ENCODE results near the gene PDCL3. TPM values are rescaled to one million over a fixed set of nuclear protein-coding genes. Genes with fewer than 3 reads are reported as not detected.

PDCL3 gene
- total RNA-seq, 1 experiment from 2014 or later = 23.0 TPM

DNA sequence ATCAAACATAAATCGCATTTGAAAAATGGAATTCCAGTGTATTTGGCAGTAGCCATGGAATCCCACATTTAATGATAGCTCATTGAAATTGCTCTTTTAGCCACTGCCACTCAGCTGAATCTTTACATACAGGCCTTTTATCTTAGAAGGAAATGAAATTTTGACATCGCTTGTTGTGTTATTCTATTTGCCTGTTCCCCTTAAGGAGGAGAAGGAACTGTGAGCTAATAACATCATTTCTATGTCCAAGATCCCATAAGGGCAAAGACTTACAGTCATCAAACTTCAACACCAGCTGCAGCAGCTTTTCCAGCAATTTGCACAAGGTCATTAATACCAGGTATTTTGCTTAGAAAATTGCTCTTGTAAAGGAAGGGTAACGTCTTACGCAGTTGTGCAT, 6.0 kb upstream of the PDCL3 start:
- no peak for DNase-seq (ENCODE audit: extremely low read depth, low read depth)

DNA sequence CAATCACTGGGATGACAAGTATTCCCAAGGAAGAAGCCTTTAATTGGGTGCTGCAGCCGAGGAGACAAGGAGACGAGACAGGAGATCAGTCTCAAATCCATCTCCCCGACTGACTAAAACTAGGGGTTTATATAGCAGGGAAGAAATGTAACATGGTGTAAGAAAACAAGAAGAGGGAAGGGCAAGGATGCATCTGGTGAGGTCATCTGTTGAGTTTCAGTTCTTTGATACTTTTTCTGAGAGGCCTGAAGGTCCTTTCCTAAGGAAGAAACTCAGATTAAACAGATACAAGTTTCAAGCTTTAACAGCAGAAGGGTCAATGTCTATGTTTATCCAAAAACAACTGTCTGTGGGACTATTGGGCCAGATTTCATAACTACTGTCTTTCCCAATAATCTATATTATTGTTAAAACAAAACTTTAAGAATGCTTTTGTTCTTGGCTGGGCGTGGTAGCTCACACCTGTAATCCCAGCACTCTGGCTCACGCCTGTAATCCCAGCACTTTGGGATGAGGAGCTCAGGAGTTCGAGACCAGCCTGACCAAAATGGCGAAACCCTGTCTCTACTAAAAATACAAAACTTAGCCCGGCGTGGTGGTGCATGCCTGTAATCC, 2.5 kb upstream of the PDCL3 start:
- no peak for DNase-seq (ENCODE audit: extremely low read depth, low read depth)

DNA sequence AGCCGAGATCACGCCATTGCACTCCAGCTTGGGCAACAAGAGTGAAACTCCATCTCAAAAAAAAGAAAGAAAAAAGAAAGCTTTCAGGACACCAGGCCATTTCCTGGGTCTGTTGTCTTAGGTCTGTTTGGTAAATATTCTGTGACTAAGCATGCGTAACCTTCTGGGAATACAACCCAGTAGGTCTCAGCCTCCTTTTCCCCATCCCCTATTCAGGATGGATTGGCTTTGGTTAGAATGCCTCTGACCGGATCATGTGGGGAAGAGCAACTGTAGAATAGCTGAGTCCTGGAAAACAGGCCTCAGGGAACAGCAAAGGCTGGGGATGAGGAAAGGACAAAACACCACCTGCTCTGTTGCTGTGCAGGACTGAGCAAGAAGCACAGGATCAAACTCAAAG, 1.6 kb upstream of the PDCL3 start:
- no peak for DNase-seq (ENCODE audit: extremely low read depth, low read depth)

GRCh38 chr2:100563407-100564247, 834 bp downstream of the PDCL3 start:
- no peak for DNase-seq (ENCODE audit: extremely low read depth, low read depth)

DNA sequence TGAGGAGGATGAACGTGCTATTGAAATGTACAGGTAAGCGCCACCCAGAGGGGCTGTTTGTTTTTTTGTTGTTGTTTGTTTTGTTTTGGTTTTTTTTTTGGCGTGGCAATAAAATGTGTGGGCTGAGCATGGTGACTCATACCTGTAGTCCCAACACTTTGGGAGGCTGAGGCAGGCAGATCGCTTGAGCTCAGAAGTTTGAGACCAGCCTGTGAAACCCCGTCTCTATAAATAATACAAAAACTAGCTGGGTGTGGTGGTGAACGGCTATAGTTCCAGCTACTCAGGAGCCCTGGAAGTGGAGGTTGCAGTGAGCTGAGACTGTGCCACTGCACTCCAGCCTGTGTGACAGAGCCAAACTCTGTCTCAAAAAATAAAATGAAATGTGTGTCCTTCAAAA, 6.2 kb downstream of the PDCL3 start:
- DNase-seq (ENCODE audit: extremely low read depth, low read depth) = no peak

GRCh38 chr2:100571668-100572067, 8.9 kb downstream of the PDCL3 start:
- DNase-seq (ENCODE audit: extremely low read depth, low read depth) = no peak

- no peak for DNase-seq (ENCODE audit: extremely low read depth, low read depth)
These were observed 15.0 kb downstream of the PDCL3 start for GRCh38 chr2:100577777-100578176.

DNA sequence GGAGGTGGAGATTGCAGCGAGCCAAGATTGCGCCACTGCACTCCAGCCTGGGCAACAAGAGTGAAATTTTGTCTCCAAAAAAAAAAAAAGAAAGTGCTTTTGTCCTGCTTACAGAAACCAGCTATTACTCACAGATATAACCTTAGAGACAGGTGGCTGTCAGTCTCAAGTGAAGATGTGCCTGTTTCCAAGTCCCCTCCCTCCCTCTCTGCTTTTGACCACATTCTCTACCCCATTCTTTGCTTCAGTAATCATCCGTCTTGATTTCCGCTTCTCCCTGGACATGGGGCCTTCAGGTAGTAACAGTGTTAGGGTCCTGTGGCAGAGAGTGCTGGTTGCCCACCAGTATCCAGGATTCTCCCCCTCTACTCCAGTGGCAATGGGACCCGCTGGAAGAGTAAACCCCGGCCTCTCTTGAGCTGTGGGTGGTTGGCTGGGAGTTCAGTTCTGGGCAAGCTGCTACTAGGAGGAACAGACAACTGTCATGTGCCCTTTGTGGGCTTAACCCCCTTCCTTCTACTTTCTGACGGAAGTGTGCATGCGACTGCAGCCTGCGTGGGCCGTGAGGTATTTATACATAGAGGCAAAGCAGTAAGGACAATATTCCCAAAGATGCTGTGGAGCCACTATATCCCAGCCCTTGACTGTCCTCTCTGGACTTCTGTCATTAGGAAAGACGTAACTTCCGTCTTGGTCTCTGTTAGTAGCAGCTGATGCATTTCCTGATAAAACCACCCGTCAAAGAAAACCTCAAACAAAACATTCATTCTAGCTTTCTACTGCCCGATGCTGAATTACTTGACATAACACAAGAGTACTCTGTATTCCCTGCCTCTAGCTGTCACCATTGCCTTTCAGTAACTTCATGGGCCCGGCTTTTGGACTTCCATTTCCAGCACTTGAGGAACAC, 17.8 kb downstream of the PDCL3 start:
- no peak for DNase-seq (ENCODE audit: extremely low read depth, low read depth)

- DNase-seq (ENCODE audit: extremely low read depth, low read depth) = no peak
These were observed 18.5 kb downstream of the PDCL3 start for GRCh38 chr2:100581277-100581612.

GRCh38 chr2:100584816-100585215, 22.0 kb downstream of the PDCL3 start:
- DNase-seq (ENCODE audit: extremely low read depth, low read depth) = no peak

DNA sequence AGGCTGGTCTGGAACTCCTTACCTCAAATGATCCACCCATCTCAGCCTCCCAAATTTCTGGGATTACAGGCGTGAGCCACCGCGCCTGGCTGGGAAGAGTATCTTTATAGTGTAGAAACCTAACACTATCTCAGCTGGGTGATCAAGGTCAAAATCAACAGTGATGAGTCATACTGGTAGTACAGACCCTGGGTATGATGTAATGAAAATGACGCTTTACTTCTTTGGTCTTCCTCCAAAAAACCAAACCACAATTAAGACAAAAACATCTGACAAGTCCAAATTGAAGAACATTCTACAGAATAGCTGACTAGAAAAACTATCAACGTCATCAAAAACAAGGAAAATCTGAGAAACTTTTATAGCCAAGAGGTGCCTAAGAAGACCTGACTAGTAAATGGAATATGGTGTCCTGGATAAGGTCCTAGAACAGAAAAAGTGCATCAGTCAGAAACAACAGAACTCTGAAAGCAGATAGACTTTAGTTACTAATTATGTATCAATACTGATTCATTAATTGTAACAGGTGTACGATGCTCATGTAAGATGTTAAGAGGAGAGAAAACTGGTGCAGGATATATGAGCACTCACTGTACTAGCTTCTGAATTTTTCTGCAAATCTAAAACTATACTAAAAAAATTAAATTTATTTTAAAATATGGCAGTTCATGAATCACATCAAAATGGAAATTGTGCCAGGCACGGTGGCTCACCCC, 25.4 kb downstream of the PDCL3 start:
- DNase-seq (ENCODE audit: extremely low read depth, low read depth) = peak; percentile 14

DNA sequence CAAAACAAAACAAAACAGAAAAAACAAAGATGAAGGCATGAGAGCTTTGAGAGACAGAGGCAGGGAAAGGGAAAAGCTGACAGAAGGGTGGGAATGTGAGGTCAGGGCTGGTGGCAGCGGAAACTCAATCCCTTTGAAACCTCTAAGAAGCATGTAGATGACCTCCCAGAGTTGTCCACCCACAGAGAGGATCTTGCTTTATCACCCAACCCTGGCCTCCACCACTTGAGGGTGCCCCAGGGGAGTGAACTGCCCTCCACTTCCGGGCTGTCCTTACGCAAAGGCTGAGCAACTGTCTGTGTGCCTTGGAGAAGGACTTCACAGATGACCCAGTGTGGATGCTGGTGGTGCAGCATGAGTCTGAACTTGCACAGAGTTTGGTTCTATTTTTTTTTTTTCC, 26.7 kb downstream of the PDCL3 start:
- DNase-seq (ENCODE audit: extremely low read depth, low read depth) = no peak

- no peak for DNase-seq (ENCODE audit: extremely low read depth, low read depth)
These were observed 29.4 kb downstream of the PDCL3 start for GRCh38 chr2:100592226-100592625.

GRCh38 chr2:100596465-100596864, 33.7 kb downstream of the PDCL3 start:
- no peak for DNase-seq (ENCODE audit: extremely low read depth, low read depth)

GRCh38 chr2:100599566-100599965, 36.8 kb downstream of the PDCL3 start:
- no peak for DNase-seq (ENCODE audit: extremely low read depth, low read depth)

DNA sequence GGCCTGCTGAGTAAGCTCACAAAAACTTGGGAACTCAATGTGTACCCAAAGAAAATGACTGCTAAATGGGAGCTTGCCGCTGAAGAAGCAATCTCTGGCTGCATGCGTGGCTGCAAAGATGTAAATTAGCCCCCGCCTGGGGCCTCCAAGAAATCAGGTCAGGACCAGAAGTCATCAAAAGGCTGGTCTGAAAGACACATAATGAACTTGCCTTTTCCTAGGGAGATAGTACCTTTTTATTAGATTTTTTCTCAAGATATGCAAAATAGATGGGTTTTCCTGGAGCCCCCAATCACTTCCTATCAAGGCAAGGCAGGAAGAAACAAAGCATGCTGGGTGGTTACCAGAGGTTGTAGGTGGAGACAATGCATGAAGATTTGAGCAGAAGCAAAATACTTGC, 38.9 kb downstream of the PDCL3 start:
- no peak for DNase-seq (ENCODE audit: extremely low read depth, low read depth)

DNA sequence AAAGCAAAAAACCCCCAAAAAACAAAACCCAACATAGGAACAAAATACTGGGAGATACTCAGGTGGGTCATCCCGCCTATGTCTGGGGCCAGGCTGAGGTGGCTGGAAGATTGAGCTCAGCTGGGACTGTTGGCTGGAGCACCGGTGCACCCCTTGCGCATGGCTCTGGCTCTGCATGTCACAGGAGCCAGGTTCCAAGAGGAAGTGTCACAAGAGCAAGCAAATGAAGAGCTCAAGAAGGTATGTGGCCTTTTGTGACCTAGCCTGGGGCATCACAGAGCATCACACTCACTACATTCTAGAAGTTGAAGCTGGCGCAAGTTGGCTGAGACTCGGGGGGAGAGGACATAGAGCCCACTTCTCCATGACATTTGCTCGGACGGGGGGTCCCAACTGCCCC, 40.6 kb downstream of the PDCL3 start:
- DNase-seq (ENCODE audit: extremely low read depth, low read depth) = no peak

GRCh38 chr2:100603948-100604633, 41.3 kb downstream of the PDCL3 start:
- DNase-seq (ENCODE audit: extremely low read depth, low read depth) = no peak

- no peak for DNase-seq (ENCODE audit: extremely low read depth, low read depth)
These were observed 43.5 kb downstream of the PDCL3 start for GRCh38 chr2:100606332-100606725.

DNA sequence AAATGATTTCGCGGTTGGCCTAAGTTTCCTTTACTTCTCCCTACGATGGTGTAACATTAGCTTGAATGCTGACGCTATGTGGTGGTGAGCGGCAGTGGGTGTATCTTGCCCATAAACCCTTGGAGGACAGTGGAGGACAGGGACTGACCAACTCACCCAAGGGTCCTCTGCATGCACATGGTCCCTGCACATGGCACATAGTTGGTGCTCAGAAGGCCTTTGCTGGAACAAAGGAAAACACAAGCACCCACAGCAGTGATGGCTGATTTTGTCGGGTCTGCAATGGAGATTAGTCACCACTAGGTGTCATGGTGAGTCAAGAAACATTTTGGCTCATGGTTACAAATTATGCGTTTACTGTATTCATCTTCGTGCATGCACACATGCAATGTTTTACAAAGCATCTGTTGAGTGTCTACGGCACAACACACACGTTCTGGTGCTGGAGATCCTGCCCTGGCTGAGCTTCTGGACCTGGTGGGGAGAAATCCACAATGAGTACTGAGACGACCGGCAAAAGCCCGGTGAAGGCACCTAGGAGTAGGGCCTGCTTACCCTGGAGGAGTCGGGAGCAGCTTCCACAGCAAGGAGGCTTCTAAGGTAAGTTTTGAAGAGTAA, 44.0 kb downstream of the PDCL3 start:
- peak; percentile 26 for DNase-seq (ENCODE audit: extremely low read depth, low read depth)

Data from NCI-H460 (cell line).